ENCODE measurements around the gene MPI. TPM values are rescaled to one million over a fixed set of nuclear protein-coding genes. Genes with fewer than 3 reads are reported as not detected.

Gene MPI
- total and polyA plus RNA-seq, 2 experiments from 2014 or later, result 18.0 to 74.2 TPM

- TF ChIP-seq ZNF462 (CRISPR knock-in tag; IDR thresholded peaks at IDR 0.05) (no peak), JUNB (IDR thresholded peaks at IDR 0.05; ENCODE audit: unreplicated experiment) (no peak), EZH2 (IDR thresholded peaks at IDR 0.05; ENCODE audit: low read depth, unreplicated experiment) (no peak), REST (IDR thresholded peaks at IDR 0.05; ENCODE audit: unreplicated experiment) (no peak), ZNF114 (CRISPR knock-in tag; IDR thresholded peaks at IDR 0.05) (no peak), CREB1 (CRISPR knock-in tag; IDR thresholded peaks at IDR 0.05; ENCODE audit: low read depth) (no peak), ZNF331 (CRISPR knock-in tag; IDR thresholded peaks at IDR 0.05; ENCODE audit: low read depth) (no peak), ETS1 (IDR thresholded peaks at IDR 0.05) (no peak), STAT1 (IDR thresholded peaks at IDR 0.05; ENCODE audit: unreplicated experiment) (no peak), EZH2phosphoT487 (IDR thresholded peaks at IDR 0.05; ENCODE audit: unreplicated experiment) (no peak), POLR2AphosphoS5 (IDR thresholded peaks at IDR 0.05; ENCODE audit: low read depth) (no peak)
Measured at GRCh38 chr15:74851960-74852359, 37.9 kb upstream of the MPI start (continued).

Data from GM23338 (cell line).